ENCODE measurements around the gene RPL18.
"Not testable (repeated sequence)": the region's sequence is repeated elsewhere in the genome, so short reads cannot be mapped to it uniquely, and the experiment has no call there.

DNA sequence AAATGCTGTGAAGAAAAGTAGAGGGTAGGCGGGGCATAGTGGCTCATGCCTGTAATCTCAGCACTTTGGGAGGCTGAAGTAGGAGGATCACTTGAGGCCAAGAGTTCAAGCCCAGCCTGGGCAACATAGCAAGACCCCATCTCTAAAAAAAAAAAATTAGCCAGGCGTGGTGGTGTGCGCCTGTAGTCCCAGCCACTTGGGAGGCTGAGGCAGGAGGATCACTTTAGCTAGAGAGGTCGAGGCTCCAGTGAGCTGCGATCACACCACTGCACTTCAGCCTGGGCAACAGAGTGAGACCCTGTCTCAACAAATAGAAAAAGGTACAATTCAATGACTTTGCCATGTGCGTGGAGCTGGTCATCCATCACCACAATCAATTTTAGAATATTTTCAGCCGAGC lies 41.1 kb downstream of the RPL18 start:
- TF ChIP-seq POLR2AphosphoS5, EP300, POLR2A (IDR thresholded peaks at IDR 0.05): not testable (repeated sequence)
- TF ChIP-seq, protein P1, sequence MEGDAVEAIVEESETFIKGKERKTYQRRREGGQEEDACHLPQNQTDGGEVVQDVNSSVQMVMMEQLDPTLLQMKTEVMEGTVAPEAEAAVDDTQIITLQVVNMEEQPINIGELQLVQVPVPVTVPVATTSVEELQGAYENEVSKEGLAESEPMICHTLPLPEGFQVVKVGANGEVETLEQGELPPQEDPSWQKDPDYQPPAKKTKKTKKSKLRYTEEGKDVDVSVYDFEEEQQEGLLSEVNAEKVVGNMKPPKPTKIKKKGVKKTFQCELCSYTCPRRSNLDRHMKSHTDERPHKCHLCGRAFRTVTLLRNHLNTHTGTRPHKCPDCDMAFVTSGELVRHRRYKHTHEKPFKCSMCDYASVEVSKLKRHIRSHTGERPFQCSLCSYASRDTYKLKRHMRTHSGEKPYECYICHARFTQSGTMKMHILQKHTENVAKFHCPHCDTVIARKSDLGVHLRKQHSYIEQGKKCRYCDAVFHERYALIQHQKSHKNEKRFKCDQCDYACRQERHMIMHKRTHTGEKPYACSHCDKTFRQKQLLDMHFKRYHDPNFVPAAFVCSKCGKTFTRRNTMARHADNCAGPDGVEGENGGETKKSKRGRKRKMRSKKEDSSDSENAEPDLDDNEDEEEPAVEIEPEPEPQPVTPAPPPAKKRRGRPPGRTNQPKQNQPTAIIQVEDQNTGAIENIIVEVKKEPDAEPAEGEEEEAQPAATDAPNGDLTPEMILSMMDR (IDR thresholded peaks at IDR 0.05) = not testable (repeated sequence)
